ENCODE results near the gene CLK3. TPM values are rescaled to one million over a fixed set of nuclear protein-coding genes. Genes with fewer than 3 reads are reported as not detected.
"Not testable (repeated sequence)": the region's sequence is repeated elsewhere in the genome, so short reads cannot be mapped to it uniquely, and the experiment has no call there.

The CLK3 gene
- 10 to 100 TPM; 37.7 to 42.3 TPM for total RNA-seq
- long read RNA-seq, donor 1, transcript CLK3-202 (13 exons, 2,621 nt) = major isoform, 5 of 16 reads
- long read RNA-seq, donor 1, partial matches to known transcripts = 5 of 16 reads
- long read RNA-seq, donor 1, other reads (novel, unspliced or antisense) = 5 of 16 reads
- long read RNA-seq, donor 2, transcript CLK3-202 (13 exons, 2,621 nt) = major isoform, 115 of 201 reads
- long read RNA-seq, donor 2, partial matches to known transcripts = 38 of 201 reads
- long read RNA-seq, donor 2, other reads (novel, unspliced or antisense) = 45 of 201 reads

GRCh38 chr15:74615508-74616365, at the start of gene CLK3:
TSS of gene CLK3 (plus strand) at chr15:74615836. CDS start at chr15:74619197, 3,361 bp downstream.
- intact Hi-C loops (cut with DNase I) = loop anchor here (5.0 to 10.0 kb wide), 2 partner anchors 71 to 73 kb away; partner anchors contain the start of gene ARID3B (in 2 of the 2)
- peak; percentile 99 for DNase-seq (ENCODE audit: low spot score)

DNA sequence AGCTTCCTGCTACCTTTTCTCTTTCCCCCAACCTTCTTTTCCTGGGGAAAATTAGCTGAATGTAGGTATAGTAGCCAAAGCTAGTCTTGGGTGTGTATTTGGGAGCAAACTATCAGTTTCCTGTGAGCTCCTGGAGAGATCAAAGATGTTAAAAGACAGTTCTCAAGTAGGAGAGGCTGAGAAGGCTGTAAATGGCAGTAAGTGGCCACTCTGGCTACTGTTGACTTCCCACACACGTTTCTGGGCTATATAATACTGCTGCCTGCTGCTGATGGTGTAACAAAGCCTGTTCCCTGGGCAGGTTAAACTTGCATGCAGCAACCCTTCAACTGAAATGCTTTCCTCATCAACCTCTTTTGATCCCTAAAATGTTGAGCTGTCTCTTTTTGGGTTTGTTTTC, 47.0 kb upstream of the CLK3 start:
- no peak for DNase-seq (ENCODE audit: low spot score)
- intact Hi-C loops (cut with DNase I) = loop anchor here in 1 of 2 donors (10.0 kb wide), 1 partner anchor 1004 kb away; no protein-coding TSS in a partner anchor

- peak; percentile 16 for DNase-seq (ENCODE audit: low spot score)
- intact Hi-C loops (cut with DNase I) = loop anchor here in 1 of 2 donors (10.0 kb wide), 1 partner anchor 1005 kb away; no protein-coding TSS in a partner anchor
These were observed 45.9 kb upstream of the CLK3 start for GRCh38 chr15:74569731-74570070.

GRCh38 chr15:74571191-74571590, 44.4 kb upstream of the CLK3 start:
- peak; percentile 50 for DNase-seq (ENCODE audit: low spot score)
- intact Hi-C loops (cut with DNase I) = no loop called here

DNA sequence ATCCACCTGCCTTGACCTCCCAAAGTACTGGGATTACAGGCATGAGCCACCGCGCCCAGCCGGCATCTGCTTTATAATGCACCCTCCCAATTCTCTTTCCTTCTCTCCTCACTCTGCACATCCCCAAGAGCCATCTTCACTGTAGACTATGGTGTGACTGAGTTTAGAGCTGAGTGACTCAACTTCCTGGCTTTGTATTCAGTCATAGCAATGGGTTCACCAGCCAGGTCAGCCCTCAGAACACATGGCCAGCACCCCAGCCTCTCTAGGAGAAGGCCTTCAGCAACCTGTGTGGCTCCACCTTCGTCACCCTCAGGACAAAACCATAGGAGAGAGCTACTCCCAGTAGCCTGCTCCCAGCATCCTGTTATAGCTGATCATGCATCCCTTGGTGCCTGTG, 41.6 kb upstream of the CLK3 start:
- intact Hi-C loops (cut with DNase I) = no loop called here
- DNase-seq (ENCODE audit: low spot score) = peak; percentile 26

GRCh38 chr15:74578496-74578994, 37.1 kb upstream of the CLK3 start:
- intact Hi-C loops (cut with DNase I) = no loop called here
- DNase-seq (ENCODE audit: low spot score) = no peak

DNA sequence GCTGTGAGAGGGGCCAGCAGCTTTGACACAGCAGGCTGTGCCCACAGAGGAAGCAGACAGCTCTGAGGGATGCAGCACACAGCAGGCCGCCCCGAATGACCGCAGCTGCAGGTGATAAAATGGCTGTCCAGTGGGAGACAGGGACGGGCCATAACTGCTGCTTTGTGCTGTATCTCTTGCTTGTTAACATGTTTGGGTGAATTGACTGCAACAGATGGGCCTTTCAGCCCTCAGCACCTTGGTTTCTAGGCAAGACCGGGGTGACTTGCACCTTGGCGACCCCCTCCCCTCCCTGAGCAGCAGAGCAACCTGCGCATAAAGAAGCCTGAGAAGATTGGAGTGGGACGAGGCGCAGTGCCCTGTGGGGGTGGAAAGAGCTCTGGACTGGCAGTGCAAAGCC, 36.6 kb upstream of the CLK3 start:
- peak; percentile 52 for DNase-seq (ENCODE audit: low spot score)
- intact Hi-C loops (cut with DNase I) = no loop called here

DNA sequence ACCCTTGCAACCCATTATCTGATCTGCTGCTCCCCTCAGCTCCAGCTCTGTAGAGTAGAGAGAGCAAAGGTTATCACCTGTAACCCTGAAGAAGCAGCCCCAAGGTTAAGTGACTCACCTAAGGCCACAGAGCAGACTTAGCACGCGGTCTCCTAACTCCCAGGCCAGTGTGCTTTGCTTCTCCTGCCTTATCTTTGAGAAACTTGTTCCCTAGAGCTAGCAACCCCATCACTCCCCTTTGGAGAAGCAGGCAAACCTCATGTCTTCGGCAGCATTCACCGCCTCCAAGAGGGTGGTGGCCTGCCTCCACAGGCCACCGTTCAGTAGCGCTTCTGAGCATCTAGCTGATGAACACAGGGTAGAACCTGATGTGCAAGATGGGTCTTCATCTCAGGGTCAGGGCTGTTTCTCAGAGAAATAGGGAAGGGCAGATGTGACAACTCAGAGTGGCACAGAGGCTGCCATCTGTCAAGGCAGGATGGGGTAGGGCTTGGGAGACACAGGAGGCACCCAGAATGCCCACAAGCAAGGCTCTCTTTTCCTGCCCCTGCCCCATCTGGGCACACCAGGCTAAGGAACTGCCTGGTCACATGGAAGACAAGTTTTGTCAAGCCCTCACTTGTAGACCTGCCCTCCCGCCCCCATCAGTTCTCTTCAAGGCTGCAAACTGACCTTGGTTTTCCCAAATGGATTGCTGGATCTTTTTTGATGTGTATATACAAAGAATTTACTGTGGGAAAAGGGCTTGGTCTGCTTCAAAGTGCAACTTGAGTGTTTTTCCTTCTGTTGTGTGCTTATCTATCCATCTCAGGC, 34.9 kb upstream of the CLK3 start:
- DNase-seq (ENCODE audit: low spot score) = peak; percentile 25
- intact Hi-C loops (cut with DNase I) = no loop called here

DNA sequence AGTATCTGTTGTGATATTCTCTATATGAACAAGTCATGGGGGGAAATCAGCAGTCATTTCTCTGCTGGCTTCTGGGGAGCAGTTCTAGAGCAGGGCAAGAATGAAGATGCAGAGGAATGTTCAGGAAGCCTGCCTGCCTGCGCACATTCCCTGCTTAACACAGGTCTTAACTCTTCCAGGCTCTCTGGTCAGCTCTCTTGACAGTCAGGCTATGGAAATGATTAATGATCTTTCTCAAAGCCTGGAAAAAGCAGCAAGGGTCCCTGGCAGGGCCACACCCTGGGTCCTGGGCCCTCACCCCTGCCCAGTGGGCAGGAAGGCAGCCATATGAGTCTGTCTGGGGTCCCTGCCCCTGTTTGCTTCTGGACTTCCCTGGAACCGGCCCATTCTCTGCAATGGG, 31.4 kb upstream of the CLK3 start:
- peak; percentile 19 for DNase-seq (ENCODE audit: low spot score)
- intact Hi-C loops (cut with DNase I) = no loop called here

DNA sequence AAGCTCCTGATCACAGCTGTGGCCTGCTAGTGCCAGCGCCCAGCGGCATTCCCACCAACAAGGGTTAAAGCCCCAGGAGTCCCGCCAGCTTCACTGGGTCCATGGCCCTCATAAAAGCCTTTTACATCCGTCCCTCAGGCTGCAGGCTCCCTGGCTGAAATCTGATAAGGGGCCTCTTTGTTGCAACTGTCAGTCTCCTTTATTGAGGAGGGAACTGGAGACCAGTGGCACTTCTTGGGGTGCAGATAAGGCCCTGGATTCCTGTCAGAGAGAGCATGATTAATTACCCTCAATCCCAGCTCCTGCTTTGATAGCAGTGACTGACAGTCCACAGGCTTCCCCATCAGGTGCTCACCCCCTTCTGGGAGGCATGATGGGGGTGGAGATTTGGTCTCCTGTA, 30.9 kb upstream of the CLK3 start:
- peak; percentile 26 for DNase-seq (ENCODE audit: low spot score)
- intact Hi-C loops (cut with DNase I) = no loop called here

GRCh38 chr15:74585191-74585590, 30.4 kb upstream of the CLK3 start:
- intact Hi-C loops (cut with DNase I) = no loop called here
- no peak for DNase-seq (ENCODE audit: low spot score)

- intact Hi-C loops (cut with DNase I) = loop anchor here in 1 of 2 donors (2.0 kb wide), 1 partner anchor 63 kb away; no protein-coding TSS in a partner anchor
These were observed 29.8 kb upstream of the CLK3 start for GRCh38 chr15:74585857-74586256.

GRCh38 chr15:74589826-74590225, 25.8 kb upstream of the CLK3 start:
- intact Hi-C loops (cut with DNase I) = no loop called here

More at GRCh38 chr15:74585857-74586256, 29.8 kb upstream of the CLK3 start:
- DNase-seq (ENCODE audit: low spot score) = peak; percentile 34

DNA sequence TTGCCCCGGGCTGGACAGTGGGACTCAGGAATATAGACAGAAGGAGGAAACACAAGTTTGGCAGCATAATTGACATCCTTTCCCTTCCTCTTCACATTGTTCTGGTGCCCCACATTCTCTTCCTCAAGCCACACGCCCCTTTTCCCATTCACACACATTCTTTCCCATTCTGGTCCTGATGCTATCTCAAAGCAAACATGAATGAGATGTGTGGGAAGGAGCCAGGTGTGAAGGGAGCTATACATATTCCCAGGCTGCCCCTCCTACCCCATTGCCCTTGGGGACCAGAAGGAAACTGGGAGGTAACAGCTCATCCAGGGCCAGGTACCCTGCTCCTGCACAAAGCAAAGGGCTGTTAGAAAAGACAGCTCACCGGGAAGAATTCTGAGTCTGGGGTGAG, 23.4 kb upstream of the CLK3 start:
- intact Hi-C loops (cut with DNase I) = no loop called here
- peak; percentile 4 for DNase-seq (ENCODE audit: low spot score)

More at GRCh38 chr15:74589826-74590225, 25.8 kb upstream of the CLK3 start:
- DNase-seq (ENCODE audit: low spot score) = peak; percentile 72

- no peak for DNase-seq (ENCODE audit: low spot score)
- intact Hi-C loops (cut with DNase I) = no loop called here
These were observed 22.5 kb upstream of the CLK3 start for GRCh38 chr15:74593122-74593521.

GRCh38 chr15:74594455-74594854, 21.2 kb upstream of the CLK3 start:
- no peak for DNase-seq (ENCODE audit: low spot score)
- intact Hi-C loops (cut with DNase I) = no loop called here

DNA sequence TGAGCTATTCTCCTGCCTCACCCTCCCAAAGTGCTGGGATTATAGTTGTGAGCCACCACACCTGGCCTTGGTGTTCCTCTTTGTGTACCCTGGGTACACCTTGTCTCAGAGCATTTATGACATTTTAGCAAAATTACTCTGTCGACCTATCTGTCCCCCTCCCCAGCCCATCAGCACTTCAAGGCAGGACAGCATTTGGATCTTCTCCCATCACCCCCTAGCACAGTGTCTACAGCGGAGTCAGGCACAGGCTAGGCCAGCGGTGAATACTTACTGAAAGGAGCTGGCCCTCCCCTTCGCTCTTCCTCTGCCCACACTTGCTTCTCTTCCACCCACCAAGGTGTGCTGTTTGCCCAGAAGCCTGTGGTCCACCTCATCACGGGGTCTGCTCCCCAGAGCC, 20.4 kb upstream of the CLK3 start:
- no peak for DNase-seq (ENCODE audit: low spot score)
- intact Hi-C loops (cut with DNase I) = no loop called here

DNA sequence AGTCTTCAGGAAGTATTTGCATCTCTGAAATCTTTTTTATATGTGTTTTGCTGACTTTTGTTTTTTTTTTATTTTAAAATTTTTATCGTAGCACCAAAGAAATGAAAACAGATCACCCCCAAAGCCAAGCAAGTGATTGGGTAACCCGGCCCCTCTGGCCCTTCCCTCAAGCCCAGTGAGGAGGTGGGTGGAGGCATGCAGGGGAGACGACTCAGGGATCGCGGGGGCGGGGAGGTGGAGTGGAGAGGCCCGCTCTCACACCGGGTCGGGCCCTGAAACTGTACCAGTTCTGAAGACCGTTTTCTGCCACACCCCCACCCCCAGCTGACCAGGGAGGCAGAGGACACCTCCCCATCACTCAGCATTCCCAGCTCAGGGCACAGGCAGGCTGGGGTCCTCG, 18.9 kb upstream of the CLK3 start:
- intact Hi-C loops (cut with DNase I) = not testable (repeated sequence)

GRCh38 chr15:74597146-74597705, 18.4 kb upstream of the CLK3 start:
- DNase-seq (ENCODE audit: low spot score); intact Hi-C loops (cut with DNase I): not testable (repeated sequence)

More for the DNA sequence above, 18.9 kb upstream of the CLK3 start:
- DNase-seq (ENCODE audit: low spot score) = not testable (repeated sequence)
